HepG2 (cell line): Measurements from ENCODE around the gene KTI12. TPM values are rescaled to one million over a fixed set of nuclear protein-coding genes. Genes with fewer than 3 reads are reported as not detected.
A peak's percentile ranks its signal among the peaks of the same experiment; 100 is the strongest.

ENCODE experiments used
- ARID4A ChIP-seq: sonication (generic); formaldehyde crosslinking; IDR thresholded peaks from 2 replicates; pipeline ENCODE4 v1.5.0; 2020; ENCODE audit warnings: mild to moderate bottlenecking, missing genetic modification reagents, borderline replicate concordance
- KAT2B ChIP-seq: fragments of 150-350 bp; IDR thresholded peaks from 2 replicates; pipeline ENCODE4 v1.6.1; 2014; ENCODE audit warnings: low read depth, low read length, borderline replicate concordance
- PRPF4 ChIP-seq: fragments of 200-400 bp; formaldehyde crosslinking; IDR thresholded peaks from 2 replicates; pipeline ENCODE4 v1.6.1; 2016; ENCODE audit warnings: low read length, low read depth; ENCODE audit not compliant: poor library complexity, severe bottlenecking
- SMARCC2 ChIP-seq: fragments of 450-650 bp; IDR thresholded peaks from 2 replicates; pipeline ENCODE4 v1.6.1; 2017; ENCODE audit warnings: antibody characterized with exemption, mild to moderate bottlenecking
- TOPORS ChIP-seq: sonication (generic); formaldehyde crosslinking; IDR thresholded peaks from 2 replicates; pipeline ENCODE4 v1.8.0; 2023; ENCODE audit warnings: mild to moderate bottlenecking, missing genetic modification reagents
- ZNF326 ChIP-seq: sonication (generic); formaldehyde crosslinking; IDR thresholded peaks from 2 replicates; pipeline ENCODE4 v1.4.0; 2020; ENCODE audit warnings: missing genetic modification reagents, borderline replicate concordance
- ZNF382 ChIP-seq: sonication (generic); formaldehyde crosslinking; IDR thresholded peaks from 2 replicates; pipeline ENCODE4 v1.5.0; 2020; ENCODE audit warnings: missing genetic modification reagents, mild to moderate bottlenecking, borderline replicate concordance
- ZNF543 ChIP-seq: sonication (generic); formaldehyde crosslinking; IDR thresholded peaks from 2 replicates; pipeline ENCODE4 v1.4.0; 2020; ENCODE audit warnings: mild to moderate bottlenecking, missing genetic modification reagents
- ZNF616 ChIP-seq: sonication (generic); formaldehyde crosslinking; IDR thresholded peaks from 2 replicates; pipeline ENCODE4 v1.5.0; 2020; ENCODE audit warnings: low read depth, mild to moderate bottlenecking, missing genetic modification reagents
- ZNF646 ChIP-seq: sonication (generic); formaldehyde crosslinking; IDR thresholded peaks from 2 replicates; pipeline ENCODE4 v1.9.0; 2021; ENCODE audit warnings: mild to moderate bottlenecking, missing genetic modification reagents
- polyA plus RNA-seq, 8 experiments: library from polyadenylated mRNA; depleted of rRNA in 3 of 8; stranded (reverse) in 7 of 8; unstranded in 1 of 8; fragments of >200 nt; fragmentation: Illumina TruSeq in 4 of 8; extraction: Trizol in 4 of 8; gene quantifications; 2 replicates each; pipeline versions ENCODE4 v1.2.1 to v1.2.3, GENCODE V29; 2011 to 2016; ENCODE audit warnings: low read depth in 4 of 8, missing spikeins in 1 of 8, mixed read lengths in 1 of 8; ENCODE audit not compliant: insufficient read depth in 1 of 8
- total RNA-seq, 5 experiments: library from RNA; depleted of rRNA; stranded (reverse); fragments of >200 nt; fragmentation: Illumina TruSeq; extraction: Trizol; gene quantifications; 2 replicates each; pipeline ENCODE4 v1.2.3, GENCODE V29; 2016; ENCODE audit warnings: low read depth in 1 of 5
- TF ChIP-seq, protein P1 (sequence below): IDR thresholded peaks from 2 replicates; pipeline ENCODE4 v1.6.1; 2016; ENCODE audit warnings: missing compliant biosample characterization, missing genetic modification reagents, borderline replicate concordance
- TF ChIP-seq, protein P2 (sequence below): sonication (generic); formaldehyde crosslinking; IDR thresholded peaks from 2 replicates; pipeline ENCODE4 v1.4.0; 2020; ENCODE audit warnings: mild to moderate bottlenecking, missing genetic modification reagents

The KTI12 gene
- total and polyA plus RNA-seq, 2 of the 13 experiments (the other 11 are each of a cell fraction or from before 2014, with no cell fraction given), result 7.4 to 10.2 TPM

GRCh38 chr1:52037402-52037814 lies 3.8 kb upstream of the KTI12 start (continued):
- TF ChIP-seq ZNF543 (CRISPR knock-in tag) (peak; percentile 65), ZNF646 (CRISPR knock-in tag) (no peak; the same call in 1 of the 2 replicates), ARID4A (peak; percentile 88; the same call in 1 of the 2 replicates), SMARCC2 (no peak), KAT2B (no peak), ZNF616 (CRISPR knock-in tag) (no peak), PRPF4 (no peak), ZNF382 (no peak), ZNF326 (no peak), TOPORS (CRISPR knock-in tag) (no peak)
- TF ChIP-seq, protein P1, sequence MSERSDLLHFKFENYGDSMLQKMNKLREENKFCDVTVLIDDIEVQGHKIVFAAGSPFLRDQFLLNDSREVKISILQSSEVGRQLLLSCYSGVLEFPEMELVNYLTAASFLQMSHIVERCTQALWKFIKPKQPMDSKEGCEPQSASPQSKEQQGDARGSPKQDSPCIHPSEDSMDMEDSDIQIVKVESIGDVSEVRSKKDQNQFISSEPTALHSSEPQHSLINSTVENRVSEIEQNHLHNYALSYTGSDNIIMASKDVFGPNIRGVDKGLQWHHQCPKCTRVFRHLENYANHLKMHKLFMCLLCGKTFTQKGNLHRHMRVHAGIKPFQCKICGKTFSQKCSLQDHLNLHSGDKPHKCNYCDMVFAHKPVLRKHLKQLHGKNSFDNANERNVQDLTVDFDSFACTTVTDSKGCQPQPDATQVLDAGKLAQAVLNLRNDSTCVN (CRISPR knock-in tag), result peak; percentile 96
- TF ChIP-seq, protein P2, sequence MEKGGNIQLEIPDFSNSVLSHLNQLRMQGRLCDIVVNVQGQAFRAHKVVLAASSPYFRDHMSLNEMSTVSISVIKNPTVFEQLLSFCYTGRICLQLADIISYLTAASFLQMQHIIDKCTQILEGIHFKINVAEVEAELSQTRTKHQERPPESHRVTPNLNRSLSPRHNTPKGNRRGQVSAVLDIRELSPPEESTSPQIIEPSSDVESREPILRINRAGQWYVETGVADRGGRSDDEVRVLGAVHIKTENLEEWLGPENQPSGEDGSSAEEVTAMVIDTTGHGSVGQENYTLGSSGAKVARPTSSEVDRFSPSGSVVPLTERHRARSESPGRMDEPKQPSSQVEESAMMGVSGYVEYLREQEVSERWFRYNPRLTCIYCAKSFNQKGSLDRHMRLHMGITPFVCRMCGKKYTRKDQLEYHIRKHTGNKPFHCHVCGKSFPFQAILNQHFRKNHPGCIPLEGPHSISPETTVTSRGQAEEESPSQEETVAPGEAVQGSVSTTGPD, result peak; percentile 75; the same call in 1 of the 2 replicates
